ENCODE measurements around the gene POMGNT1.

The POMGNT1 gene

DNA sequence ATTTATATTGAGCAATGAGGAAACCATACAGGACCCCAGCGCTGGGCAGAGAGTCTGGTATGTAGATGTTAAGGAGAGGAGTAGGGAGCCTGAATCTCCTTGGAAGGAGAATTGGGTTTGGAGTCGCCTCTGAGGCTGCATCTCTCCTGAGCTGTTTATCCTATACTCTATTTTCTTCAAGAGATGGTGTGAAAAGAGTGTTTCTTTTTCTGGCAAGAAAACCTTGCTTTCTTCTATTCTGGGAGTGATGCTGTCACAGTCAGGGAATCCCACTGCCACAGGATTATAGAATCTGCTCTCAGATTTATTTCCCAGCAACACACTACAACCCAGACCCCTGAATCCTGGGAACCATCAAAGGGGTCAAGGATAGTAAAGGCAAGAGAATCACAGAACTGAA, 8.2 kb upstream of the POMGNT1 start:
- no peak for DNase-seq

DNA sequence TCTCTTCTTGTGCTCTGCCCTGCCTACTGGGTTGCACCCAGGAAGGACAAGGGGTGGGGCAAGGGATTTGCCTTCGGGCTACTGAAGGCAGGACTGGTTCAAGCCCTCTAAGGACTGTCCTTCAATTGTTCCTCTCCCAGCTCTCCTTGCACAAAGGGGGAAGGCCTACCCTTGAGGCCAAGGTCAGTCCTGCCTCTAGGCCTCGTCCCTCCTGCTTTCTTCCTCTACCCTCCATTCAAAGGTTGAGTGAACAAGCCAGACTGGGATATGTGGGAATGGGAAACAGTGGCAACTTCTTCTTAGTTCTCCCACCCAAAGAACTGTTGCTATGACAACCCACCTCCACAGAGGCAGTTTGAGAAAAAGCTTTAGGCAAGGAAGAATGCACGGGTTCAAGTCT, 7.6 kb upstream of the POMGNT1 start:
- no peak for DNase-seq

DNA sequence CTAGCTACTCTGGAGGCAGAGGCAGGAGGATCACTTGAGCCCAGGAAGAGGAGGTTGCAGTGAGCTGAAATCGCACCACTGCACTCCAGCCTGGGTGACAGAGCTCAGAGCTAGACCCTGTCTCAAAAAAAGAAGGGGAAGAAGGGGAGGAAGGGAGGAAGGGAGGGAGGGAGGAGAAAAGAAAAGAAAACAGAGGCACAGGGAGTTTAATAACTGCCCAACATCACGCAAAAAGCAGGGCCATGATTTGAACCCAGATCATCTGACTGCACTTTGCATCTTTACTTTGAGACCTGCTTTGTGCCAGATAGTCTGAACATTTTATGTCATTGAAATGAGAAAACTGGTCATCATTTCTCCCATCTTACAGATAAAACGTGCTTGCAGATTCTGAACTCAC, 6.9 kb upstream of the POMGNT1 start:
- DNase-seq = no peak

DNA sequence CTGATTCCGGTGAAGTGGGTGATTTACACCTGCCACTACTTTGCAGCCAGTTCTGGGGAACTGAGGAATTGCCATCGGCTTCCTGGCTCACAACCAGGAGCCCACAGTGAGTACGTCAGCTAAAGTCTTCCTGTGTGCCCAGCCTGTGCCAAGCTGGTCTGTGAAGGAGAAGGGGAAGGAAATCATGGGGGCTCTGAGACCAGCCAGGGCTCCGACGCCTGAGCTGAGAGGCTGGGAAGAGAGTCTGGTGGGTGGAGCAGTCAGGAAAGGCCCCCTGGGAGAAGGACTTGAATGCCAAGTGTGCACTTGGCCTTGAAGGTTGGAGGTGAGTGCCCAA, 6.1 kb upstream of the POMGNT1 start:
- no peak for DNase-seq

DNA sequence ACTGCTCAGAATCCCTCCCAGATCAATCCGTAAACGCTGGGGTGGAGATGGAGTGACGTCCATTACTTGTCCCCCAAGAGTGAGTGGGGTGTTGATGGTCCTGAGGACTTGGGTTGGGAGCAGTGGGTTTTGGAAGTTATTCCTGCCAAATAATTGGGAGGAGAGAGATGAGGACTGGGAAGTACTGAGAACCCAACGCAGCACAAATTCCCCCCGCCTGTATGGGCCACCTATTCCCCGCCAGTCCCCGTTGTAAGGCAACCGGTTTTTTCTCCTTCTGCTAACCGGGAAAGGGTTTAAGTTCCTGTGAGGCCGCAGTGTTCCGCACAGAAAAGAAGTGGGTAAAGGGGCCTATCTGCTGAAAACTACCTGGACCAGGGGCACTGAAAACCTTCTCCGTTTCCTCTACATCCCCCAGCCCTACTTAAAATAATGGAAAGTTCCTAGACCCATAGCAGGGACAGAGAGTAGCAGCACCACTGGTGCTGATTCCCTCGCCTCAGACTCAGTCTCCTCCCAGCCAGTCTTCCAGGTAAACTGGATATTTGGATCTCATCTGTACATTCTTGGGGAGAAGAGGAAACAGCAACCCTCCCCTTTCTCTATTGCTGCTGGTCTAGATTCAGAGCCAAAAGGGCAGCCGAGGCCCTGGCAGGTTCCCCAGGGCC, 5.6 kb upstream of the POMGNT1 start:
- no peak for DNase-seq

DNA sequence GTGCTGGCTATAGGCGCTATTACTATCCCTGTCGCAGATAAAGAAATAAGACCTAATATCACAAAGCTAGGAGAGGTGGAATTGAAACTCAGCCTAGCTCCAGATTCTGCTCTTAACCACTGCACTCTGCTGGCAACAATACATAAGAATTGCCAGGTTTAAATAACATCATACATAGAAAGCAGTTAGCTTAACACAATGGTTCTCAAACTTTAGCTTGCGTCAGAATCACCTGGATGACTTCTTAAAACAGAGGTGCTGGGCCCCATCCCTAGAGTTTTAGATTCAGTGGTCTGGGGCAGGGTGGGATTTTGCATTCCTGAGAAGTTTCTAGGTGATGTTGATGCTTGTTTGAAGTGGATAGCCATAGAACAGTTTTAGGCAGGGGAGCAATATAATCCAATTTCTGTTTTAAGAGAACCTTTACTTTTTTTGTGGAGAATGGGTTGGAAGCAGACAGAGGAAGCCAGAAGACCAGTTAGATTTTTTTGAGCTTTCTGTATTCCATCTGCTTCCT, 1.1 kb upstream of the POMGNT1 start:
- no peak for DNase-seq

DNA sequence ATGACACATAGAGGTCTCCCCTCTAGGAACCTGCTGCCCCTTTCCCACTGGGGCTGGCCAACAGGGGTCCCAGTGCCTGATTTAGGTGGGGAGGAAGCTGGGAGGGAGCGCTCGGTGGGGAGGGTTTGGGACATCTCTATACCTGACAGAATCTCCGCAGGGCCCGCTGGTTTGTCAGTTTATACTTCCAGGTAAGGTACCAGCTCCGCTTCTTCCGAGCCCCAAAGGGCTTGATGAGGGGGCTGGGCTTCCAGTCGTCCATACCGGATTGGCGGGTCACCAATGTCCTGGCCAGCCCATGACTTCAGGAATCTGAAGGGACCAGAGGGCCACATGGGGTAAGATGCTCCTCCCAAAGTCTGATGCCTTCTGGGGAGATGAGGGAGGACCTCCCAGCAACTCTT, 672 bp downstream of the POMGNT1 start:
- no peak for DNase-seq

DNA sequence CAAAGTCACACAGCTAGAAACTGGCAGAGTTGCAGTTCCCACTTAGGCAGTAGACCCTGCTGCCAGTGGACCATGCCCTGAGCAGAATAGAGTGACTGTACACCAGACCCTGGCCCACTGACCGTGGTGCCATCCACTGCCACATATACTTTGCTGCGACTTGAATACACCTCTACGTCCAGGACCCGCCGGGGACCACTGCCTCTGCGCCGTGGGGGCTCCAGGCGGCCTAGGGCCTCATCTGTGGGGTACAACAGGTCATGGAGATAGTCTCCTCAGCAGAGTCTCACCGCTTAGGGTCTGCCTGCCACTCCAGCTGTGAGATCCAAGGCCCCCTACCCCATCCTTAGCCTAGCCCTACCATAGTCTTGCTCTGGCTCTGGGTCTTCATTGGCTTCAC, 1.6 kb downstream of the POMGNT1 start:
- no peak for DNase-seq

DNA sequence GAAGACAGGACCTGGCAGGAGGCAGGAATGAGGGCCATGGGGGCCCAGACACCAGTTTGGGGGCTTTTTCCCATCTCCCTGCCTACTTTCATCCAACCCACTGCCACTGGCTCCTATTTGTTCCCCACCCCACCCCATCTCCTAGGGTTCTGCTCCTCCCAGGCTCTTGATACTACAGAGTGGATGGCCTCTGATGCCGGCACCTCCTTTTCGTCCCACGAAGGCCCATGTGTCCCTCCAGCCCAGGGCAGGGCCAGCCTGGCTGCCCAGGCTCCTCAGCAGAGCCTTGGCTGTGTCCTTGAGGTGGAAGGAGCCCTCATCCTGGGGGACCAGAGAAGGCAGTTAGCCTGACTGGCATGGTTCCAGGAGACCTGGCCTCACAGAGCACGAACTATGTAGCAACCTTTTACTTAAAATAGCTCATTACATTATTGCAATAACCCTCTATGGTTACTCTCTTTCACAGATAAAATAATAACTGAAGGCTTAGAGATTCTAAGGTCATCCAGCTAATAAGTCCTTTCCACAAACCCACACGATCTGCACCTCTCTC, 3.5 kb downstream of the POMGNT1 start:
- no peak for DNase-seq

DNA sequence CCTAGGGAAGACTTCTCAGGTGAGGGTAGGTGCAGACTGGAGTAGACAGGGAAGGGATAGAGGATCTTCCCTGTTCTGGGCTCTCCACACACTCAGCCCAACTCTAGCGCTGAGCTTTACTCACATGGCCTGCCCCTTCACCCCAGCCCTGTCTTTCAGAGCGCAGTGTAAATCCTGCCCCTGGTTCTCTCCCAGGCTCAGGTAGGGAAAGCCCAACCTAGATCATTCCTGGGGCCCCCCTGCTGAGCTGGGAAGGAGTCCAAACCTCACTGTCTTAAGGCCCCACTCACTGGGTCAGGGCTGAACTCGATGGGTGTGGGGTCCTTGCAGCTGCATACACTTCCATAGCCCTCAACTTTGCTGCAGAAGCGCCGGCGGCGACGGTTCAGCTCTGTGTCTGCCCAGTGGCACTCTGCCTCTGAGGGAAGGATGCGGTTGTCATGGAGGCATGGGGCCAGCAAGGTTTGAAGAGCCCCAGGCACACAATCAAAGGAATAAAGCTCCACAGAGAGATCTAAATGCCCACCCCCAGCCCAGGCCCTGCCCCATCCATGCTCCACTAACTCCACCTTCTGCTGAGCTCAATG, 4.2 kb downstream of the POMGNT1 start:
- no peak for DNase-seq

DNA sequence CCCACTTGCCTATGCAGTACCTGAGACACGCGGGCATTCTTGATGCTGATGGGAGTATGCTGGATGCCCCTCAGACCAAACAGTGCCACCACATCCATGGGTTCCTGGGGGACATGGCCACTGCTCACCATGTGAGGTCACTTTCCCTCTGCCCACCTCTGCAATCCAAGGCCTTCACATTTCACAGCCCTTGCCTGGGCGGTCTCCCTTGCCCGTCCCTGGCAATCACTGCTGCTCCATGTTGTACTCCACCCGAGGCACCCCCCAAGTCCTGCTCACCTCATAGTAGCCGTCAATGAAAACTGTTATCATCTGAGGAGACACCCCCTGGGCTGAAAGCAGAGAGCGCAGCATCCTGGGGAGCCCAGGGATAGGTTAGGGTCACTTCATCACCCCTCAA, 4.9 kb downstream of the POMGNT1 start:
- no peak for DNase-seq

DNA sequence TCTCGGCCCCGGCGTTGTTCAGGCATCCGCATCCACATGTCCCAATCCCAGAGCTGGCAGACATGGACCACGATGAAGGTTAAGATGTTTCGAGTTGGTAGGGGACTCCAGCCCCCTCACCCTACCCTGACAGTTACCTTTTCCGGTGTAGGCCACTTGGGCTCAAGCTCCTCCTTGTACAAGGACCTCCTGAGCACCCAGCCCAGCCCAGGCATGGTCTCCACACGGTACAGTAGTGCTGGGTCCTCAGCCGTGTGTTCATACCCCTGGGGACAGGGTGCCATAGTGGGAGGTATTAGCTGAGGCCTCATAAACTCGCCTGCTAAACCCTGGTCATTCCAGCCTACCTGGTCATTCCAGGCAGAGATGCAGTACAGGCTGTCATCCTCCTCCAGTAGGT, 6.1 kb downstream of the POMGNT1 start:
- no peak for DNase-seq

DNA sequence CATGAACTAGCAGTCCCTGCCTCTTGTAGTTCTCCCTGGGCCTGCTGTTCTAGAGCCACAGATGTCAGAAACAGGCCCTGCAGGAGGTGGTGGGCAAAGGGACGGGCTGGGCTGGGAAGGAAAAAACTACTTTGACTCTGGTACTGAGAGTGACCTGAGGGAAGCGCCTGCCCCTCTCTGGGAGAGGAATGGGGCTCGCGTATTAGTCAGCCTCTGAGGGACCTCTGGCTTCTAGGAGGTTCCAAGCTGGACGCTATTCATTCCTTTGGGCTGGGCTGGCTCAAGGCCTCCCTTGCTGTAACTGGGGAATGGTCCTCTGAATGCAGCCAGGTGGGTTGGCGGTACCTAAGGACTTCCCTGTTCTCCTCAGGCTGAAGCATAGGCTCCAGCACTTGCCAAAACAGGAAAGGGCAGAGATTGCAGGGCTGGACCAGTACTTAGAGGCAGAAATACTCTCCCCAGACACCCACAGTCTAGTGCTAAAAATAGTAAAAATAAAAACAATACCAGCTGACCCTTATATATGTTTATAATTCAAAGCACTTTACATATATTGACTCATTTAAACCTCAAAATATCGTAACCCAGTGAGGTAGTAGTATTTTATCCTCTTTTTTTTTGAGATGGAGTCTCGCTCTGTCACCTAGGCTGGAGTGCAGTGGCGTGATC, 7.1 kb downstream of the POMGNT1 start:
- DNase-seq = no peak

DNA sequence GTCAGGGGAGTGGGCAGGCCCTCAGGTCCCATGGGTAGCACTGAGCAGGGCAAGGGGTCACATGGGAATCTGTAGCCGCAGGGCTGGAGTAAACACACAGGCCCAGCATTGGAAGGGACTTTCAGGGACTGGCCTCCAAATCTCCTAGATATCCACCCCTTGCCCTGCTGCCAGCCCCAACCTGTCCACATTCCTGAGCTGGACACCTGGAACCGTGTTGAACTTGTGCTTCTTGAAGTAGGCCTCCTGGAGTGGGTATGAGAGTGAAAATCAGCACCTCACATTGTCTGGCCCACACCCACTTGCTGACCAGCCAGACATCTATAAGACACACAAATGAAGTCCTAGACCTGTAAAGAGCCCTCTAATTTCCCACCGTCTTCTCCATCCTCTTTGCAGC, 7.7 kb downstream of the POMGNT1 start:
- no peak for DNase-seq

DNA sequence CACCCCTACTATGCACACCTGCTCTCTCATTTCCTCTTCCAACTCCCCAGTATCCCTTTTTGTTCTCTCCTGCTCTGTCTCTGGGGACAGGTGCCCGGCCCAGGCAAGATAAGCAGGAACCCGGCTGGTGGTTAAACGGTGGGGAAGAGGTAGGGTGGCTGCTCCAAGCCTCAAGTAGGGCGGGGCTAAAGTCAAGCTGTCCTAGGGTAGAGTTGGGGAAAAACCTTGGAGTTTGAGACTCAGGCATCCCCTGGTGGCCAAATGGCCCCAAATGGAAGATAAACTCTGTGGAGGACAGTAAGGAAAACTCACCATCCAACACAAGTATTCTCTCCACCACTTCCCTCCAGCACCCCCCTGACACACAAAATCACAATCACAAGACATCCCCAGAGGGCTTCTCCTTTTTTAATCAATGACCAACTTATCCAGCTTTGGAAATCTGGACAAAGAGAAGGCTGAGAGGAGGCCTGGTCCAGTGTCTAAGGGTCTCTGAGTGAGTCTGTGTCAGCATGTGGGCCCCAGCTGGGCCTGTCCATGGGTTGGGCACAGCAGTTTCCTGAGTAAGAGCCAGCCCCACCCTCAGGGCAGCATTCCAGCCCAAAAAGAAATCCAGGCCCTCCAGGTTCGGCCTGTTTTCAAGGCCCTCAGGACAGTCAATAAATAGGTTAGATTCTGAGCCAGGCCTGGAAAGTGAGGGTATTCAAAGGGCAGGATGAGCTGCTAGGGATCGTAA, 9.8 kb downstream of the POMGNT1 start:
- DNase-seq = no peak

DNA sequence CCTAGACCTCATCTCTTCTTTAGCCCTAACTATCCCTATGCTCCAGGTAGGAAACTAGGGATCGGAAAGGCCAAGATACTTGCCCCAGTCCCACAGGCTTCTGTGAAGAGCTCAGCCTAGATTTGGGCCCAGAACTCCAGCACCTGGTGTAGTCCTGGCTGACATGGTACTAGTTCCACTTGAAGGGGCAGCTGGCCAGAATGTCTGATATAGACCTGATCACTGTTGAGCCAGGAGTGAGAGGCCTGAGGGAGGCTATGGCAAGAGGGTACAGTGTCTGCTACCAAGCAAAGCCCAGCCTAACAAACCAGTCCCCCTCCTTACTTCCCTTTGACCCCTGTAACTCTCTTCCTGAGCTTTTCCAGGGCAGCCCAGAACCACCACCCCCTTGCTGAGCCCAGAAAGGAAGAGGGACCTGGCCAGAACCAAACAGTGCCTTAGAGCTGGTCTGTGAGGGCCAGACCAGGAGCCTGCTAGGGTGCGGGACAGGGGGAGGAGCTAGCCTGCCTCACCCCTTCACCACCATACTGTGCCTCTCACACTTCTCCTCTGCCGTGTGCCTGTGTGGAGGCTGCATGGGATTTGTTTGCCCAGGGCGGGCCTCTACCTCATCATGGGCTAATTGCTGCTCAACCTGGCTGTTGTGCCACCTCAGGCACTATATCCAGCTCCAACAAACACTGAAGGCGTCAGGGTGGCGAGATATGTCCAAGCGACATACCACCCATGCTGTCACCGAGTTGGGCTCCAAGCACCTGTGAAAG, 10.9 kb downstream of the POMGNT1 start:
- no peak for DNase-seq

DNA sequence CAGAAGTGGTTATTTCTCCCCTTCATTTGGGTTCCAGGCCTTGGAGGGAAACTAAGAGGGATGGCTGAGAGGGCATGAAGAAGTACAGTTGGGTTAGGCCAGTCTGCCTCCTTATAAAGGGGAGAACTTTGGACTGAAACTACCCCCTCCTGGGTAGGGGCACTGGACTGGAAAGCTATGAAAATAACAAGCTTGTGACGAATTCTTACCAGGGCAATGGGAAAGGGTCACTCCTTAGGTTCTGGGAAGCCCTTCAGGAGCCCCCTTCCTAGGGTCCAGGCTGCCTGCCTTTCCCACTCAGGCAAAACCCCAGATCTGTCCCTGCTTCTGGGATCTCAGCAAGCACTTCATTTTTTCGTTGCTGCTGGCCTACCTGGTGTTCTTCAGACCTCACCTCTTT, 12.2 kb downstream of the POMGNT1 start:
- DNase-seq = no peak

DNA sequence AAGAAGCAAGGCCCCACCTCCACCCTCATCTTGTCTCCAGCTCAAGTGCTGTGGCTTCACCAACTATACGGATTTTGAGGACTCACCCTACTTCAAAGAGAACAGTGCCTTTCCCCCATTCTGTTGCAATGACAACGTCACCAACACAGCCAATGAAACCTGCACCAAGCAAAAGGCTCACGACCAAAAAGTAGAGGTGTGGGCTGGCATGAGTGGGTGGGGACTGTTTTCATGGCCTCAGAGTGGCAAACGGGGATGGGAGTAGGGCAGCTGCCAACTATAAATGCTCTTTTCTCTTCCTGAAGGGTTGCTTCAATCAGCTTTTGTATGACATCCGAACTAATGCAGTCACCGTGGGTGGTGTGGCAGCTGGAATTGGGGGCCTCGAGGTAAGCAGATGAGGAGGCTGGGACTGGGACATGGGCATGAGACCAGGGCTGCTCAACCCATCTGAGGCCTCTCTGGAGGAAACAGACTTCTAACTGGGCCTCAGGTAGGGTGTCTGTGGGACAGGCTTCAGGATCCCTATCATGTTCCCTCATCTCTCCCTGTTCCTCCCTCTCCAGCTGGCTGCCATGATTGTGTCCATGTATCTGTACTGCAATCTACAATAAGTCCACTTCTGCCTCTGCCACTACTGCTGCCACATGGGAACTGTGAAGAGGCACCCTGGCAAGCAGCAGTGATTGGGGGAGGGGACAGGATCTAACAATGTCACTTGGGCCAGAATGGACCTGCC, 13.1 kb downstream of the POMGNT1 start:
- DNase-seq = peak; percentile 69

DNA sequence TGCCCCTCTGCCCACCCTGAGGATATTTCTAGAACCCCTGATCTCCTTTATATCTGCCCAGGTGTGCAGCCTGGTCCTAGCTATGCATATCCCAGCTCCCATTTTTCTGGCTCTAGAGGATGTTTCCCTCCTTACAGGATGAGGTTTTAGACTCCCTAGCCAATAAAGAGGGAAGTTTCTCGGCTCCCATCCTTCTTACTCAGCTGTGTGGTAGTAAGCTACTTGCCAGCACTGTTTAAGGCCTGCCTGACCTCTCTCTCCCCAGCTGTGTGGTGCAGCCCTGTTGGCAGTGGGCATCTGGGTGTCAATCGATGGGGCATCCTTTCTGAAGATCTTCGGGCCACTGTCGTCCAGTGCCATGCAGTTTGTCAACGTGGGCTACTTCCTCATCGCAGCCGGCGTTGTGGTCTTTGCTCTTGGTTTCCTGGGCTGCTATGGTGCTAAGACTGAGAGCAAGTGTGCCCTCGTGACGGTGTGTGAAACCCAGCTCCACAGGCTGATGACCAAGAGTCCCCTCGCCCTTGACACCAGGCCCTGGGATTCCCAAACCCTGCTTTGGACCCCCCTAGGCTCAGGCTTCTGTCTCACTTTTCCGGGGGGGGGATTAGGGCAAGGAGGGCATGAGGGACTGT, 14.2 kb downstream of the POMGNT1 start:
- no peak for DNase-seq

DNA sequence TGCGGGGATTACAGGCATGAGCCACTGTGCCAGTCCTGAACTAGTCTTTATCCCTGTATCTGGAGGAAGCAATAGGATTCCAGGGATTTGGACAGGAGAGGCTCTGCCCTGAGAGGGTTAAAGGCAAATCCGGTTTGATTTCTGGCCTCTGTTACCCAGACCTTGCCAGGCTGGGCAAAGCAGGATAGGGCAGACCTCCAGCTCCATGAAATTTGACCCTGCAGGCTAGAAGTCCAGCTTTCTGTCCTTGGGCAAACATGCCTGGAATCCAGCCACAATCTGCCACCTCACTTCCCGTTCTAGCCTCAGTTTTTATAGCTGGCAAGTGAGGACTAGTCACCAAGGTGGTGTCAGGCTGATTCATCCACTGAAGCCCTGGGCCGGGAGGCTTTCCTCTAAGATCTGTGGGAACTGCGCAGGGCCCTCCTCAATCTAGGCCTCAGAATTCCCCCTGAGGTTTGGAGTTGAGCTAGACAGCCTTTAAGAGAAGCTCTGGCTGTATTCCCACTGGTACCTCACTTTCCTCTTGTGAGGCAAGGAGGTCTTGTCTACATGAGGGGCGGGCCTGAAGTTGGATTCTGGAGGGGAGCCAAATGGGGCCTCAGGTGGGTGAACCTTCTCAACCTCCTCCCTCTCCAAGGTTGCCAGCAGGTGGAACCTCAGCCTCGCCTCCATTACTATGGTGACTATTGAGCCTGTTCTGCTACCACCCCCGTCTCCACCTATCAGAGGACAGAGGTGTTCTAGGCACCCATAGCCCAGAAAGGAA, 15.0 kb downstream of the POMGNT1 start:
- DNase-seq = no peak

All from stimulated activated CD4-positive, alpha-beta T cell treated with anti-CD3 and anti-CD28 coated beads, Interleukin-4, amount 100 ng/mL, for 1 hour (primary cell).